Measurements from ENCODE around the gene PEF1. TPM values are rescaled to one million over a fixed set of nuclear protein-coding genes. Genes with fewer than 3 reads are reported as not detected.
A peak's percentile ranks its signal among the peaks of the same experiment; 100 is the strongest.

Gene PEF1
- total and polyA plus RNA-seq, 2 of the 8 experiments (the other 6 are each of a cell fraction or from before 2014, with no cell fraction given), result 35.2 to 69.2 TPM

- no peak overlapping the region for H2AFZ ChIP-seq (ENCODE audit: low read length)
- 90% methylated on average over 3 of the region's 3 CpGs; no CpG with 5 or more reads in 1 of the 2 experiments for WGBS, 2 experiments (ENCODE audit: extremely low coverage in 1 of 2, insufficient coverage in 1 of 2, insufficient read length in 1 of 2, insufficient replicate concordance in 2 of 2, low coverage in 1 of 2, low lambda C conversion rate in 2 of 2, missing lambda C conversion rate in 1 of 2)
- H2BK15ac ChIP-seq (ENCODE audit: low read length), result no peak overlapping the region
- no peaks in the 10 kb centered on the region for H3K27me3 ChIP-seq (replicated peaks in 1 of 4; ENCODE audit: control insufficient read depth in 3 of 4, extremely low read depth in 1 of 4, insufficient read depth in 3 of 4, low read length in 3 of 4)
- H3K14ac ChIP-seq (ENCODE audit: insufficient read length), result no peak overlapping the region
- H3K36me3 ChIP-seq (ENCODE audit: control insufficient read depth in 2 of 4, insufficient read depth in 4 of 4, low read length in 3 of 4), result no peaks in the 10 kb centered on the region
- H4K91ac ChIP-seq (replicated peaks; ENCODE audit: insufficient read length, low read length), result no peak overlapping the region
- peaks cover 9% of the 10 kb centered on the region for H3K23me2 ChIP-seq (ENCODE audit: low read depth, low read length)
- no peak overlapping the region for H2BK5ac ChIP-seq (ENCODE audit: low read depth, low read length)
- H2BK12ac ChIP-seq (ENCODE audit: low read depth, low read length), result no peak overlapping the region
- no peak overlapping the region for H4K5ac ChIP-seq (ENCODE audit: insufficient read length, low read depth, low read length)
- H3K56ac ChIP-seq (replicated peaks; ENCODE audit: insufficient read length, low read depth, low read length), result no peak overlapping the region
- peaks cover 4% of the 10 kb centered on the region; the same call in 1 of the 2 replicates for H3K79me1 ChIP-seq (ENCODE audit: low read depth, low read length)
- no peak overlapping the region for H3K9ac ChIP-seq (replicated peaks in 1 of 4; ENCODE audit: extremely low read depth in 1 of 4, low read depth in 3 of 4, low read length in 3 of 4)
- peak overlapping the region in 1 of 4 experiments; percentile 90; a peak in 1 of 8 replicates for H3K4me3 ChIP-seq (ENCODE audit: extremely low read depth in 1 of 4, insufficient read depth in 2 of 4, low read depth in 3 of 4, low read length in 4 of 4)
- peaks cover 5 to 17% (median 6%) of the 10 kb centered on the region in 4 experiments for H3K4me1 ChIP-seq (replicated peaks in 1 of 4; ENCODE audit: control insufficient read depth in 3 of 4, insufficient read depth in 4 of 4, low read length in 3 of 4)
- POLR2A ChIA-PET (ENCODE audit: partially characterized antibody), result interaction anchor here (0.7 to 3.5 kb wide), 10 partner anchors 8 to 313 kb away, joined by 3 to 31 read pairs (median 3); partner anchors contain the start of gene COL16A1
- no peak overlapping the region for H4K8ac ChIP-seq (ENCODE audit: extremely low read depth, insufficient read depth, low read length)
- H3K27ac ChIP-seq (ENCODE audit: low read depth, low read length), result no peak overlapping the region
- peaks cover 3 to 56% of the 10 kb centered on the region in 2 experiments; a peak in 2 of 4 replicates for H3K79me2 ChIP-seq (ENCODE audit: control insufficient read depth in 1 of 2, insufficient read depth in 2 of 2, low read length in 2 of 2)
- H3K4me2 ChIP-seq (ENCODE audit: insufficient read depth in 1 of 2, low read depth in 2 of 2, low read length in 2 of 2), result peak overlapping the region; percentile 21 to 92; a peak in 2 of 4 replicates
- no peak overlapping the region for H3K23ac ChIP-seq (ENCODE audit: insufficient read length)
- no peak overlapping the region for H2BK120ac ChIP-seq (replicated peaks; ENCODE audit: low read depth, low read length)
- CTCF ChIA-PET (ENCODE audit: partially characterized antibody), result interaction anchor here (1.2 to 4.0 kb wide), 10 partner anchors 8 to 146 kb away, joined by 3 to 30 read pairs (median 5); no protein-coding TSS in a partner anchor
- peaks cover 0 to under 1% of the 10 kb centered on the region in 2 experiments for H4K20me1 ChIP-seq (replicated peaks in 1 of 2; ENCODE audit: control insufficient read depth in 1 of 2, insufficient read depth in 2 of 2, low read length in 2 of 2)
- DNase-seq (ENCODE audit: low read depth in 1 of 2, low spot score in 2 of 2), result no peak
- no peak overlapping the region for H2BK20ac ChIP-seq (ENCODE audit: low read length)
- H3K4ac ChIP-seq (replicated peaks; ENCODE audit: insufficient read length, low read depth, low read length), result no peak overlapping the region
- FAIRE-seq, result no peak
- H2AK5ac ChIP-seq (ENCODE audit: low read depth, low read length), result no peak overlapping the region
- TF ChIP-seq SIN3A (conservative IDR thresholded peaks at IDR 0.05 in 1 of 2, IDR thresholded peaks at IDR 0.05 in 1 of 2; ENCODE audit: low read depth in 1 of 2, low read length in 2 of 2) (no peak), JUND (IDR thresholded peaks at IDR 0.05; ENCODE audit: low read length) (no peak), CTCF (IDR thresholded peaks at IDR 0.05; ENCODE audit: control extremely low read depth in 1 of 3, insufficient read depth in 1 of 3, low read depth in 1 of 3, low read length in 3 of 3) (no peak)
- no peaks in the 10 kb centered on the region for H3K9me3 ChIP-seq (ENCODE audit: insufficient read depth in 2 of 2, low read depth in 1 of 2, low read length in 1 of 2)
- no peak overlapping the region for H3K18ac ChIP-seq (ENCODE audit: extremely low read depth, low read length)
These were observed 1.8 kb downstream of the PEF1 start for GRCh38 chr1:31642897-31643296.
